DLD1 (cell line): ENCODE results near the gene FAM83G.

ENCODE experiments used
- in situ Hi-C: cut with HindIII; loops from 2 replicates; pipeline ENCODE4 v1.10.0; 2017; ENCODE audit warnings: low sequenced_read_pairs

FAM83G gene

DNA sequence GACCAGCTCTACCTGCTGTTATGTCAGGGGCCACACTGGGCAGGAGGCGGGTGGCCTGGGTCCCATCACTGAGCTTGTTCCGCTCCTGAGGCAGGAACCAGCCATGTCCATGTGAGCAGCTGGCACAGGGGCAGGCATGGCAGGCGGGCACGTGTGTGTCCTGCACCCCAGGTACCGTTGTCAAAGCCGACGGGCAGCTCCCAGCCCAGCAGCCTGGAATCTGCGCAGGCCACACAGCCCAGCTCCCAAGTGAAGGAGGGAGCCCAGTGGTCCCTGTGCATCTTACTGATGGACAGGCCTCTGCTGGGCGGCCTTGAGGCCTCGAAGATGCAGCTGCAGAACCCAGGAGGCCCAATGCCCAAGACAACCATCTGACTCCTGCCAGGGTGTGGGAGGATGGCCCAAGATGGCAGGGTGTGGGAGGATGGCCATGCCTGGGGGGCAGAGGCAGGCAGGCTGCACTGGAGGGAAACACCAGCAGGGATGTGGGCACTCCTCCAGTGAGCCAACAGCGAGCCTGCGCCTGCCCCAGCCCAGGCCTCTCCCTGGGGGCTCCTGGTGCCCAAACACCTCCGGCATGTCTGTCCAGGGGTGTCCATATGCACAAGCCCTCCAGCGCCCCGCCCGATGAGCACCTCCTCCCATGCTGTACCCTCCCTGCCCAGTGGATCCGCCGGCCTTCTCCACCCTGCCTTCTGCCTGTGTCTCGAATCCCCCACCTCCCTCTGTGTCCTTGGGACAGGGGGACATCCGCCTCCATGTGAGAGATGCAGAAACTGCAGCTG lies 12.8 kb downstream of the FAM83G start:
- in situ Hi-C loops = no loop called here

- in situ Hi-C loops = no loop called here
These were observed 14.2 kb downstream of the FAM83G start for GRCh38 chr17:18990331-18990730.

DNA sequence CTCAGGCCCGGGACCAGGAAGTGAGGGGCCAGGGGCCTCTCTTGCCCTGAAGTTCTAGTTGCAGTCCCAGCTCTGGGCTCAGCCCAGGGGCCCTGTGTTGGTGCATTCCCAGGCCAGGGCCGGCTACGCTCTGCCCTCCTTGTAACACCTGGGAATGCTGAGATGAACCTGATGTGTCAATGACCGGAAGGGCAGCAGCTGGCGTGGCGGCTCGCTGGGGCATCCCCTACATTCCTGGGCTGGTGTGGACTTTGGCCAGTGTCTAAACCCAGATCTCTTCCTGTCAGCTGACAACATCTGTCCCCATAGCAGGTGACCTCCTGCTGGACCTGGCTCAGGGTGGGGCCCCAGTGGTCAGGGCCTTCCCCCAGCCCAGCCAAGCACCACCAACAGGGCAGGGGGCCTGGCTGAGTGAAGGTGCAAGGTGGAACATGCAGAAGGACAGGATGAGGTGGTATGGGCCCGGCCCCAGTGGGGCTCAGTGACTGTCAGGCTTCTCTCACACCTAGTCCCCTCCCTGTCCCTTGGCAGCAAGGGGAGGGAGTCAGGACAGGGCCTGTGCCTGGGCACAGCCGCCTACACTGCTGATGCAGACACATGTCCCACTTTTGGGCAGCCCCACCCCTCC lies 15.9 kb downstream of the FAM83G start:
- in situ Hi-C loops = no loop called here

GRCh38 chr17:18987862-18988545 lies 16.6 kb downstream of the FAM83G start:
- in situ Hi-C loops = no loop called here

GRCh38 chr17:18987230-18987610 lies 17.3 kb downstream of the FAM83G start:
- in situ Hi-C loops = no loop called here

- in situ Hi-C loops = no loop called here
These were observed 17.9 kb downstream of the FAM83G start for GRCh38 chr17:18986541-18987229.

DNA sequence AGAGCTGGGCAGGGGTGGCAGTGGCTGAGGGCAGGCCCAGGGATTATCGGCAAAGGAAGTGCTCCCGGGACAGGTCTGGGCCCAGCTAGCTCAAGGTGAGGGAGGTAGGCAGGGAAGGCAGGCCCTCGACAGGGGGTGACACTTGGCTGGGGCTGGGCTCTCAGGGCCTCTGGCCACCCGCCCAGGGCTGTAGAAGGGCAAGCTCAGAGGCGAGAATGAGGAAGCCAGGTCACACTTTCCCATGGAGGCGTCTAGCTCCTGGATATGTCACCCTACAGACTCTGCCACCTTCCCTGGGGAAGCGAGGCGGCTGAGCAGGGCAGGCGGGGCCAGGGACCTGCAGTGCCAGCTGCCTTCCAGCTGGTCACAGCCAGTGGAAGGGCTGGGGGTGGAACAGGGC lies 19.1 kb downstream of the FAM83G start:
- in situ Hi-C loops = no loop called here

DNA sequence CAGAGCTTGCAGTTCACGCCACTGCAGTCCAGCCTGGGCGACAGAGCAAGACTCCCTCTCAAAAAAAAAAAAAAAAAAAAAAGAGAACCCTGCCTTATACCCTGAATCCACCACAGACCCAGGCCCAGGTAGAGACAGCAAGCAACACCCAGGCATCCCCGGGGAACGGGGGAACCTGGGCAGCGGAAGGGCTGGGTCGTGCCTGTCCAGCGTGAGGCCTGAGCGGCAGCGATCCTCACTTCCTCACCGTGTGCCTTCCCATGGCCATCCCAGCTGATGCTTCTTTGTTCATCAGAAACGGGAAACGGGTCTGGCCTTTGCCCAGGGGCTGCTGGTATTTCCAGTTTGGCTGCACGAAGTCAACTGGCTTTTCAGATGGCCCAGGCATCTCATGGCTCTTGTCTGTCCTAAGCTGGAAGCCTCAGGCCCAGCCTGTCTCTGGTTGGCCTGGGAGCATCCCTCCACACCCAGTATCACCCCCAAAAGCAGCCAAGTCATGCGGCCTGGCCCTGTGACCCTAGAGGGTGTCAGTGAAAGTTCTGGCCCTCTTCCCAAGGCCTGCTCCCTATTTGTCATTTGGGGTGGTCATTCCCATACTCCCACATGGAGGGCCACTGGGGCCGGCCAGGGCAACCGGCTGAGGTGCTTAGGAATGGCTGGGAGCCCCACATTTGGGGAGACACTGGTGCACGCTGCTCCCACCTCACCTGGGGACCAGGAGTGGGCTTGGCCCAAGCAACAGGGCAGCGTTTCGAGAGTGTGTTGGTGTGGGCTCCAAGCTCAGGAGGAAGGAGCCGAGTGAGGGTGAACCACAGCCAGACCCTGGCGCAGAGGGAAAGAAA lies 20.1 kb downstream of the FAM83G start:
- in situ Hi-C loops = no loop called here

DNA sequence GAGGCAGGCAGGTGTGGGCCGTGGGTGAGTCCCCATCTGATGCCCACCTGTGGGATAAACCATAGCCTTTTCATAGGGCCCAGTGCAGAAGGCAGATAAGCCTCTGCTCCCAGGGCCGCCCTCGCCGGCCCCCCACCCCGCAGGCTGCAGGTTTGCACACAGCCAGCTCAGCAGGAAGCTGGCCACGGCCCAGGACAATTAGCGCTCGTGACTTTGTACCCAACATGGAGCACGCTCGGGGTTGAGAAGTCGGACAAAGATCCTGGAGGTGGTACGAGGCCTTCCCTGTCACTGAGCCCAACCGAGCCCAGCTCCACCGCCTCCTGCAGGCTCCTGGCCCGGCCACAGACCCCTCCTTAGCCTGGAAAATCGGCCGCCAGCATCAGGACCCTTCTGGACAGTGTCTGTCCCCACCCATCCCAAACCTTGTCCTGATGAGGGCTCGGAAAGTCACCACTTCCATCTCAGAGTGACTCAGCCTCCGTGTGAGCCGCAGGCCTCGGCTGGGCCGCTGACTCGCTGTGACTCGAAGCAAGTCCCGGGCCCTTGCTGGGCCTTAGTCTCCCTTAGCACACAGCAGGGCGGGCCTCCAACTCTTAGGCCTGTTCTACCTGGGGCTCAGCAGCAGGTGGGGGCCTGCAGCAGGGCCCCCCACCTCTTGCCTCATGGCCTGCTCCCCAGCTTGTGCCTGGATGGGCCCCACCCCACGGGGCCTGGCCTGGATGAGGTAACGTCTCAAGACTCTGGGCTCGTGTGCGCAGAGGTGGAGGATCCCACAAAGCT lies 22.7 kb downstream of the FAM83G start:
- in situ Hi-C loops = no loop called here

- in situ Hi-C loops = no loop called here
These were observed 23.3 kb downstream of the FAM83G start for GRCh38 chr17:18981335-18981641.

DNA sequence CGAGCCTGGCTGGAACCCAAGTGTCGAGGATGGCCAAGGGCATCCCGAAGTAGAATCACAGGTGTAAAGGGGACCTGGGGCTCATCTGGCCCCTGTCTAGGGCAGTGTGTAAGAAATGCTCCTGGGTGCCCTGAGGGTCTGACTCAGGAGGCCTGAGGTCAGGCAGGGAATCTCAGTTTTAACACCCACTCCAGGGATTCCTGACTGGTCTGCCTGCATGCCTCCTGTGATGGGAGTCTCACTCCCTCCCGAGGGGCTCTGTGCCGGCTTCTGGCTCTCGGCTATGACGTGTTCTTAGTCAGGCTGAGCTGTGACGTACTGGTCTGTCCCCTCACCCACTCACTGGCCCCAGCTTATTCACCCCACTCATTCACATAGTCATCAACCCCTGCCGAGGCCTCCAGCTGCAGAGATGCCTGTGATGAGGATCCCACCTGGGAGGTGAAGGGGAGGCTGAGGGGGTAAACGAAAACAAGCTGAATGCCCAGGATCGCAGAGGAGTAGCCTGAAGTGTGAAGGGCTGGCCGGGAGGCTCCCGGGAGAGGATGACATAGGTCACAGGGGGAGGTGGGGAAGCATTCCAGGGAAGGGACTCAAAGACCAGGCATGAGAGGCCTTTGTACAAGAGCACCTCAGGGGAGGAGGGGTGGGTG lies 23.8 kb downstream of the FAM83G start:
- in situ Hi-C loops = no loop called here

DNA sequence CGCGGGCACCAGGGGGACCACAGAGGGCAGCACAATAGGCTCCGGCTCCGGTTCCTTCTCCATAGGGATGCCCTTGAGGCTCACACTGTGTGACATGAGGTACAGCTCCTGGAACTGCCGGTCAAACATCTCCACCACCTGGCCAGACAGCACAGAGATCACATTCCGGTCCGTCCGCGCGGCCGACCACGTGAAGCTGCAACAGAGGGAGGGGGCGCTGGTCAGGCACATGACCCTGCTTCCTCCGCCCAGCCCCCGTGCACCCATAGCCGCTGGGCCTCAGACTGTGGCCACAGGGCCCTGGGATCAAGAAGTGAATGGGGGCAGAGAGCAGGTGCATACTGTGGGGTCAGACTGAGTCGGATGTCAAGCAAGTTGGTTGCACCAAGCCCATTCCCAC lies 25.9 kb downstream of the FAM83G start:
- in situ Hi-C loops = no loop called here

- in situ Hi-C loops = no loop called here
These were observed 26.5 kb downstream of the FAM83G start for GRCh38 chr17:18978050-18978449.

GRCh38 chr17:18977646-18978045 lies 26.9 kb downstream of the FAM83G start:
- in situ Hi-C loops = no loop called here

GRCh38 chr17:18977021-18977420 lies 27.5 kb downstream of the FAM83G start:
- in situ Hi-C loops = no loop called here

DNA sequence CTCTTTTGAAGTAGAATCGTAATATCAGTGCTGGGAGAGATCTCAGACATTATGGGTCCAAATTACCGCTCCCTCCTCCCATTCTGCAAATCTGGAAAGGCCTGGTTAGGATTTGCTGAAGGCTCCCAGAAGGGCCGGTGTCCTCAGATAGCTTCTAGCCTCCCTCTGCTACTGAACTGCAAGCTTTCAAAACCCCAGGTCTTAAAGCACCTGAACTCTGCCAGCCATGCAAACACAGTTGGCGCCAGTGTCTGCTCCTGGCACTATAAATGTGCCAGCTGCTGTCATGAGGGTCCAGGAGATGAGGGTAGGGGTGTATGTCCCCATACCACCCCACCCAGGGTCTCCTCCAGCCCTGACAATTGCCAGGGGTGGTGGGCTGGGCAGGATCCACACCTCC lies 28.4 kb downstream of the FAM83G start:
- in situ Hi-C loops = no loop called here

- in situ Hi-C loops = no loop called here
These were observed 29.0 kb downstream of the FAM83G start for GRCh38 chr17:18975597-18975996.

DNA sequence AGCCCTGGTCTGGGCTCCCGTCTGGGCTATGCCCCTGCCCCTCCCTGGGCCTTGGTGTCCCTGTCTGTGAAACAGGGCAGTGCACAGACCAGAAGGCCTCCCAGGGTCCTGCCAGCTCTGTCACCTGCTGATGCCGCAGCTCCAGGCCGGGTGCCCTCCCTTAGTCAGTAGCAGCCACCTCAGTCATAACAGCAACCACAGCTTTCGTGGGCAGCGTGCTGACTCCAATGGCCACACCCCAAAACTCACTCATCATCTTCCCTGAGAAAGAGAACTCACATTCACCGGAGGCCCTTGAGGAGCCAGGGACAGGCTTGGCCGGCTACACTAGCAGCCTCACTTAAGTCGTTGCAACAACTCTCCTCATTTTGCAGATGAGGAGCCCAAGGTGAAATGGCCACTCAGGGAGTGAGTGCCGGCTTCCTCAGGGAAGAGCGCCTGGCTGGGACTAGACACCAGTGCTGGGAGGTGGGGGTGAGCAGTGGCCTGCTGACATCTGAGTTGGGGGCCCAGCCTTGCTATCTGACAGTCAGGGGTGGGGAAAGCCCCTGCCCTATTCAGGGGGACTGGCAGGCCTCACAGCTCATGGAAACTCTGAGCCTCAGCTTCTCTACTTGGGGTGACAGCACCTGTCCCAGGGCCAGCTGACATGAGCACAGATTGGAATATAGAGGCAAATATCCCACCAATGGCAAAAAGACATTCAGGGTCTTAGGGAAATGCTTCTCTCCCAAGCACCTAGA lies 30.0 kb downstream of the FAM83G start:
- in situ Hi-C loops = no loop called here

DNA sequence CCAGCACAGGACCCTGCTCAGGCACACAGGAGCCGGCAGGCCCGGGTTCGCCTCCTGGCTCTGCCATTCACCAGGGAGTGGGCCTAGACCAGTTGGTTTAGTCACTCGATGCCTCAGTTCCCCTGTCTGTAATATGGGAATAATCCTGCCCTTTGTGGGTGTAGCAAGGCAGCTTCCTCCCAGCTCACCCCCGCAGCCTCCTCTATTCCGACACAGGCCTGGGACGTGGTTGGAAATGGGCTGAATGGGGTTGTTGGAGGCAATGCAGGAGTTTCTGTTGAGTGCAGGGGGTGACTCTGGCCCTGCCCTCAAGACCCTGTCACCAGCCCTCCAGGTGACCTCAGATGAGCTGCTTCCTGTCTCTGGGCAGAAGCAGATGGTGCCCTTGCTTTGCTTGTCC lies 32.8 kb downstream of the FAM83G start:
- in situ Hi-C loops = no loop called here
